GM12801 (cell line): ENCODE data around the gene MYH15.

Source experiments
- CTCF ChIP-seq: IDR thresholded peaks from one replicate; pipeline ENCODE4 v1.5.1; 2011; ENCODE audit warnings: control low read depth; ENCODE audit not compliant: insufficient read length; ENCODE audit errors: extremely low read depth

Gene MYH15

GRCh38 chr3:108345492-108346205 lies 164.7 kb downstream of the MYH15 start:
- no peak for TF ChIP-seq CTCF

DNA sequence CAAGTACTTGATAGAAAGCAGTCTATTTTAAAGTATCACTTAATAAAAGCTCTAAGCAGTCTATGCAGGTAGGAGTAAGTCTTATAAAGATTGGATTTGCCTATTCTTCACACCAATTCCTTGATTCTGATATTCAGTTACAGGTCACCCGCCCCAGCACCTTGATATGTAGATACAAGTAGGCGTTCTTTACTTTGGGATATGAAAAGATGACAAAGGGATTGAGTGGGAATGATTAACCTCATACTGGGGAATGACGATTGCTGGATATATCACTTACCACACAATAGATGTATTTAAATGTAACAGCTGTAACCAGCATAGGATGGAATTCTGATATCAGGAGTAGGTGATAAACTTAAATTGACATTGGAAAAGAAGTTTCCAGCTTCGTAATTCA lies 166.9 kb downstream of the MYH15 start:
- no peak for TF ChIP-seq CTCF

DNA sequence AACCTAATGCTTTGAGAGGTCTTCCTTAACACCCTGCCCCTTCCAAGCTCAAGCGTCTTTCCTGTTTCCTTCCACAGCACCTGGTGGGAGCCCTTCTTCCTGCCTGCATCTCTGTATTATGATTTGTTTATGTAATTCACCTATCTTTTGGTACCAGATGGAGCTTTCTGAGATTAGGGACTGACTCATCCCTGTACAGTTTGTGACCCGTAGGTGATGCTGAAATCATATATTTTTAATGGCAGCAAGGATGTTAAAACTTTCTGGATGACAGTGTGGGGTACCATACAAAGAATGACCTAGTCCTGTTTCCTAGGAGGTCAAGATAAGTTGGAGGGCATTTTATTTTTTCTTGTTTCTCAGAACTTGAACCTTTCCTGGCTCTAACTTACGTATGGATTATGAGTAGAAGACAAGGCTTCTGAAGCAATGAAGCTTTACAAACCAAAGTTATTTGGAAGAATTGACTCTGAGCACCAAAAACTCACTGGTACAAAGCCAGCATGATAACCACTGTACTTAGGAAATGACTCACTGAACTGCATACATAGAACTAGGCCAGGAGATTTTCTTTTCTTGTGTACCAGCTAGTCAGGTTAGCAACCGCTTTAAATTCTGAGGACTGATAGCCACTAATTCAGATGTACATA lies 167.4 kb downstream of the MYH15 start:
- no peak for TF ChIP-seq CTCF

GRCh38 chr3:108341911-108342310 lies 168.5 kb downstream of the MYH15 start:
- TF ChIP-seq CTCF = no peak

DNA sequence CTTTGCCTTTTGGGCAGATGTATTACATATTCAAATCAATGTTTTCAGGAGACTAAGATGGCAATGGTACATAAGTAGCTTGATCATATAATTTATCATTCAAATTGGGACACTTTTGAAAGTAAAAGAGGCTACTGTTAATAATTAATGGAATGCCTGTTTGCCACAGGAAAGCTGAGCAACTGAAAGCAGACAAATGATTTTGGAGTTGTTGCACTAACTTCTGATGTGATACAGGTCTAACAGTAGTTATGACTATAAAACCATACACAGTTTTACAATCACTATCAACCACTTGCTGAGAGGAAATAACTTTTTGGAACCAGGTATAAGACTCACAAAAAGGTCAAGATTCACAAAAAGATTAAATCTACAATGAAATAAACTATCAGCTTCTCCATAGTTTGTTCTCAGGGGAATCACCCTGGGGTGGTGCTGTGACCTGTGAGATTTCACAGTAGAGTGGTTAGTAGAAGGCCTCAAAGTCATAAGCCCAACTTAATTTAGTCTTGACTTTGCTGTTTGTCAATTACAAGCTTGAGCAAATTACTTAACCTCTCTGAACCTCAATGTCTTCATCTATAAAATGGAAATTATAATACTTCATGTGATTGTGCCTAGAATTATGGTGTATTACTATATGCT lies 171.4 kb downstream of the MYH15 start:
- no peak for TF ChIP-seq CTCF

- TF ChIP-seq CTCF = no peak
Measured at GRCh38 chr3:108334701-108335100, 175.7 kb downstream of the MYH15 start.

DNA sequence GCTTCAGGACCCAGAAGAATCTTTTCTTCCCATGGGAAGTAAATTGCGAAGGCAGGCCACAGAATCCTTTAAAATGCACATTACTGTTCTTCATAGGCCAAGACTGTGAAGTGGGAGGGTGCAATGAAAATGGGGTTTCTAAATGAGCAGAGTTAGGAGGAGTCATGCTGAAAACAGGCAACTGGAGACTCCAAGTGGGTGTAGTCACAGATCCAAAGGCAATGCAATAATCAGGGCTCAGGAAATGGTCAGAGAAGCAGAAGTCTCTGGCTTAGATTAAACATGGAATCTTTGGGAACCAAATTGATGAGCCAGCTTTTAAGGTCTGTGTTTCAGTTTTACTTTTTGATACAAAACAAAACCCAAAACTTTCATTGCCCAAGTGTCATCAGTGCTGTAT lies 176.4 kb downstream of the MYH15 start:
- no peak for TF ChIP-seq CTCF
